Fibroblast of pulmonary artery (primary cell): Measurements from ENCODE around the gene CAMTA2.
"Not testable (repeated sequence)": the region's sequence is repeated elsewhere in the genome, so short reads cannot be mapped to it uniquely, and the experiment has no call there.

Experiments
- DNase-seq: peaks from one replicate; pipeline ENCODE4 v3.0.0-alpha.2; 2010; ENCODE audit warnings: low read depth
- H3K4me3 ChIP-seq: replicated peaks from 2 replicates; pipeline ENCODE4 v1.5.1; 2011; ENCODE audit warnings: low read depth, mild to moderate bottlenecking, control low read depth, low read length, moderate library complexity
- TF ChIP-seq, protein P1 (sequence below): IDR thresholded peaks from 2 replicates; pipeline ENCODE4 v1.5.1; 2011; ENCODE audit warnings: mild to moderate bottlenecking, control low read depth, low read length, inconsistent platforms; ENCODE audit errors: missing control alignments

Gene CAMTA2

DNA sequence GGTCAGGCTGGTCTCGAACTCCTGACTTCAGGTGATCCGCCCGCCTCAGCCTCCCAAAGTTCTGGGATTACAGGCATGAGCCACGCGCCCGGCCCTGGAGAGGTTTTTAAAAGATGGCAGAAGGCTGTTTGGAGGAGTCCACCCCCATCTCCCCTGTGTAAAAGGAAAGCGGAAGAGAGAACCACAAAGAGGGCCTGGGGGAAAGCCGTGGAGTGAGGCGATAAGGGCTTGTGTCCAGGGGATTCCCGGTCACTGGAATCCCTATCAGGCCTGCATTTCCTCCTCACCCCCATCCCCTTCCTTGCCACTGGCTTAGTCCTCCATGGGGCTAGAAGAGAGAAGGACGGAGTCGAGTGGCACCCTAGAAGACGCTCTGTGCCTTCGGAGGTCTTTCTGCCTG is 55.5 kb downstream of the CAMTA2 start, which contains the start of gene GP1BA:
Gene GP1BA, plus strand, starts transcription at position 315 of the 400 bp plus-strand sequence. CDS start 328 bp downstream, outside the sequence.
- H3K4me3 ChIP-seq, result no peak within 1 kb of the TSS
- TF ChIP-seq, protein P1, sequence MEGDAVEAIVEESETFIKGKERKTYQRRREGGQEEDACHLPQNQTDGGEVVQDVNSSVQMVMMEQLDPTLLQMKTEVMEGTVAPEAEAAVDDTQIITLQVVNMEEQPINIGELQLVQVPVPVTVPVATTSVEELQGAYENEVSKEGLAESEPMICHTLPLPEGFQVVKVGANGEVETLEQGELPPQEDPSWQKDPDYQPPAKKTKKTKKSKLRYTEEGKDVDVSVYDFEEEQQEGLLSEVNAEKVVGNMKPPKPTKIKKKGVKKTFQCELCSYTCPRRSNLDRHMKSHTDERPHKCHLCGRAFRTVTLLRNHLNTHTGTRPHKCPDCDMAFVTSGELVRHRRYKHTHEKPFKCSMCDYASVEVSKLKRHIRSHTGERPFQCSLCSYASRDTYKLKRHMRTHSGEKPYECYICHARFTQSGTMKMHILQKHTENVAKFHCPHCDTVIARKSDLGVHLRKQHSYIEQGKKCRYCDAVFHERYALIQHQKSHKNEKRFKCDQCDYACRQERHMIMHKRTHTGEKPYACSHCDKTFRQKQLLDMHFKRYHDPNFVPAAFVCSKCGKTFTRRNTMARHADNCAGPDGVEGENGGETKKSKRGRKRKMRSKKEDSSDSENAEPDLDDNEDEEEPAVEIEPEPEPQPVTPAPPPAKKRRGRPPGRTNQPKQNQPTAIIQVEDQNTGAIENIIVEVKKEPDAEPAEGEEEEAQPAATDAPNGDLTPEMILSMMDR, result no peak
- no peak for DNase-seq

DNA sequence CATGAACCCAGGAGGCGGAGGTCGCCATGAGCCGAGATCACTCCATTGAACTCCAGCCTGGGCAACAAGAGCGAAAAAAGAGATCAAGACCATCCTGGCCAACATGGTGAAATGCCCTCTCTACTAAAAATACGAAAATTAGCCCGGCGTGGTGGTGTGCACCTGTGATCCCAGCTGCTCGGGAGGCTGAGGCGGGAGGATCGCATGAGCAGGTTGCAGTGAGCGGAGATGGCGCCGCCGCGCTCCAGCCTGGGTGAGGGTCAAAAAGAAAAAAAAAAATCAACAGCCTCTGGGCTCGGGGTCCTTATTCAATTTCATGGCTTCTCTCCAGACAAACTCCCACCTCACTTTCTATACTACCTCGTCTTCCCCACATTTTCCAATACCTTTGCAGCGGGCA is 58.6 kb downstream of the CAMTA2 start:
- no peak for DNase-seq
- TF ChIP-seq, protein P1, result no peak
- H3K4me3 ChIP-seq, result no peak overlapping the region

GRCh38 chr17:4926577-4927335 is 60.7 kb downstream of the CAMTA2 start:
- not testable (repeated sequence) for H3K4me3 ChIP-seq

GRCh38 chr17:4921320-4921719 is 66.2 kb downstream of the CAMTA2 start:
- H3K4me3 ChIP-seq, result no peak overlapping the region
- TF ChIP-seq, protein P1, result no peak
- DNase-seq, result no peak

More at GRCh38 chr17:4926577-4927335, 60.7 kb downstream of the CAMTA2 start:
- DNase-seq, result not testable (repeated sequence)

DNA sequence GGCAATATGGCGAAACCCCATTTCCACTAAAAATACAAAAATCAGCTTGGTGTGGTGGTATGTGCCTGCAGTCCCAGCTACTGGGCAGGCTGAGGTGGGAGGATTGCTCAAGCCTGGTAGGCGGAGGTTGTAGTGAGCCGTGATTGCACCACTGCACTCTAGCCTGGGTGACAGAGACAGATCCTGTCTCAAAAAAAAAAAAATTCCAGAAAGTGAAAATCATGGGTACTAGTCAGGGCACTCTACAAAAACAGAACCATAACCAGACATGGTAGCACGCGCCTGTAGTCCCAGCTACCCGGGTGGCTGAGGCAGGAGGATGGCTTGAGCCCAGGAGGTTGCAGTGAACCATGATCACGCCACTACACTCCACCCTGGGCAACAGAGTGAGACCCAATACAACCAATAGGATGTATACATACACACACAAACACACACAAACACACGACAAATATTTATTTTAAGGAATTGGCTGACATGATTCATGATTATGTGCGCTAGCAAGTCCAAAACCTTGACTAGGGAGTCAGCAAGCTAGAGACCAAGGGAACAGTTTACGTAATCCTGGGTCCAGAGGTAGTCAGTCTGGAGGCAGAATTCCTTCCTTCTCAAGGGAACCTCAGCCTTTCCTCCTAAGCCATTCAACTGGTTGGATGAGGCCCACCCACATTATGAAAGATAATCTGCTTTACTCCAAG is 67.0 kb downstream of the CAMTA2 start:
- peak; percentile 69 for DNase-seq
- TF ChIP-seq, protein P1, result no peak
- no peak overlapping the region for H3K4me3 ChIP-seq

DNA sequence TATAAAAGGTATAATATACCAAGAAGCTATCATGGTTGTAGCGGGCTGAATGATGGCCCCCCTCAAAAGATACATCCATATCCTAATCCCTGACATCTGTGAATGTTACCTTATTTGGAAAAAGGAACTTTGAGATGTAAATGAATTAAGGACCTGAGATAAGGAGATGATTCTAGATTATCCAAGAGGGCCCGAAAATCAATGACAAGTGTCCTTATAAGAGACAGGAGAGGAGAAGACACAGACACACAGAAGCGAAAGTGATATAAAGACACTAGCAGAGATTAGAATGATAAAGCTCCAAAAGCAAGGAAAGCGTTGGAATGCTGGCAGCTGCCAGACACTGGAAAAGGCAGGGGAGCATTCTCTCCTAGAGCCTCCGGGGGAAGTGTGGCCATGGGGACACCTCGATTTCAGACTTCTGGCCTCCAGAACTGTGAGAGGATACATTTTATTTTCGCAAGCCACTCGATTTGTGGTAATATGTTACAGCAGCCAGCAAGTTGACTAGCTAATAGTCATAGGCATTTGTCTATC is 67.9 kb downstream of the CAMTA2 start:
- DNase-seq, result no peak
- no peak overlapping the region for H3K4me3 ChIP-seq
- TF ChIP-seq, protein P1, result no peak
